CD4-positive, alpha-beta T cell treated with Interleukin-17A for 4 hours (primary cell): ENCODE measurements around the gene CASTOR1.

ENCODE experiments used
- DNase-seq: peaks from one replicate; pipeline ENCODE4 v3.0.0-alpha.2; 2020; ENCODE audit warnings: mixed read lengths

CASTOR1 gene

GRCh38 chr22:30262917-30263741, 26.2 kb downstream of the CASTOR1 start:
- DNase-seq: peak; percentile 87

DNA sequence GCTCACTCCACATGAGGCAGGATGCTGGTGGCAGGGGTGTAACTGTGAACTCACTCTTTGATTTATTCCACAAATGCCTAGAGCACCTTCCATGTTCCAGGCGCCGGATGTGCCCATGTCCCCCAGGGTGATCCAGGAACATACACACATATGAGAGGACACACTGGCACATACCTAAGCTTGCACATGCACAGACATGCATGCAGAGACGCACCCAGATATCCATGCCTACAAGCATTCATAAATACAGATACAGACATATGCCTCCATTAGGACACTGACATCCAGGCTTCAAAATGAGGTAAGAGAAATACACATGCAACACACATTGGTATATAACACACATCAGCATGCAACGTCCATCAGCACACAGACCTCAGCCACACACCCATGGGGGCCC, 27.2 kb downstream of the CASTOR1 start:
- no peak for DNase-seq

GRCh38 chr22:30261134-30261533, 28.2 kb downstream of the CASTOR1 start:
- DNase-seq: no peak

DNA sequence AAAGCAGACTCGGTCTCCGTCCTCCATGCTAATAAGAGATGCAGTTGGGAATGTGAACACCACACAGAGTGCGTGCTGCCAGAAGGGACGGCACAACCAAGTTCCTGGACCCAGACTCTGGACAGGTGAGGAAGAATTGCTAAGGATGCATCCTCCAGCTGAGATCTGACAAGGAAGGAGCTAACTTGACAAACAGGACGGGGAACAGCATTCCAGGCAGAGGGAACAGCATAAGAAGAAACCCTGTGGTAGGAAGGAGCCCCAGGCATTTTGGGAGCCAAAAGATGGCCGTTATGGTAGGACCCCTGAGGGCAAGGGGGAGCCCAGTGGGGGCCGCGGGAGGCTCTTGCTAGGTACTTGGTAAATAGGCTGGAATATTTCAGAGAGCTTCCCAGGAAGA, 28.6 kb downstream of the CASTOR1 start:
- no peak for DNase-seq

DNA sequence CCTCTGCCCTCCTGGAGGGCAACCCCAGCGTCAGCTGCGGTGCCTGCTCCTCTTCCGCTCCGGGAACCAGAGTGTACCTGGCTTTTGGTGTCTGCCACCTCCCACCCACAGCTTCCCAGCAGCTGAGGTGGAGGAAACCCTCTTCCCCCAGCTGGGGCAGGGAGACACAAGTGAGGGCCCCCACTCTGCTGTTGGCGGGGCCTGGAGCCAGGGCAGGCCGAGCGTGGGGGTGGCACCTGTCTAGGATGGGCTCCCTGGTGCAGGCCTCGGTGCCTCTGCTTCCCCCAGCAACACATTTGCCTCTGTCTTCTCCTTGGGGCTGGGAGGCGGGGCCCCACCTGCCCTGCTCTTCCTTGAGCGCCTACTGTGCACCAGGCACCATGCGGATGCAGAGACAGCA, 29.0 kb downstream of the CASTOR1 start:
- no peak for DNase-seq

- DNase-seq: no peak
Measured at GRCh38 chr22:30254314-30254713, 35.0 kb downstream of the CASTOR1 start.

DNA sequence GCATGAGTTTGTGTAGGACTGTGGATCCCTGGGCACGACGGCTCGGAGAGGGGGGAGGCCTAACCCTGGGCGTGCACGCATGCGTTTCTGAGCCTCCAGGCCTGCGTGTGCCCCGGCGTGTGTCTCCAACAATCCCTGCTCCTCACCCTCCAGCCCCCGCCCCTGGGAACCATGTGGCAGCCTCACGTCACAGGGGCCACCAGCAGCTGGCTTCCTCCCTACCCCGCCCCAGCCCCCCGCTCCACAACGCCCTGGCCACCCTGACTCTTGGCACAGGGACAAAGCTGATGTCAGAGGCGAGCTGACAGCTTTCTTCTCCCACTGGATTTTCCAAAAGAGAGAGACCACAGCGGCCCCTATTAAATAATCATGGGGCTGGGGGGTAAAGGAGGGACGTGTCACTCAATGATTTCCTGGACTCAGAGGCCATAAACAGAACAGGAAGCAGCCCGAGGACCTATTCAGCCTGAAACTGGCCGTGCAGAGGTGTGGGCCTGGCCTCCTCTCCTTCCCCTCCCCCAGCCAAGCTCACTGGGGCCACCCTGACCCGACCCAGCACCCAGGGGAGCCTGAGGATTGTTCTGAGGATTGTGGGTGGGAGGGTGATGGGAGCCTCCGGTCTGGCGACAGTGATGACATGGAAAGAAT, 36.0 kb downstream of the CASTOR1 start:
- DNase-seq: no peak

- no peak for DNase-seq
Measured at GRCh38 chr22:30252411-30253204, 36.7 kb downstream of the CASTOR1 start.

DNA sequence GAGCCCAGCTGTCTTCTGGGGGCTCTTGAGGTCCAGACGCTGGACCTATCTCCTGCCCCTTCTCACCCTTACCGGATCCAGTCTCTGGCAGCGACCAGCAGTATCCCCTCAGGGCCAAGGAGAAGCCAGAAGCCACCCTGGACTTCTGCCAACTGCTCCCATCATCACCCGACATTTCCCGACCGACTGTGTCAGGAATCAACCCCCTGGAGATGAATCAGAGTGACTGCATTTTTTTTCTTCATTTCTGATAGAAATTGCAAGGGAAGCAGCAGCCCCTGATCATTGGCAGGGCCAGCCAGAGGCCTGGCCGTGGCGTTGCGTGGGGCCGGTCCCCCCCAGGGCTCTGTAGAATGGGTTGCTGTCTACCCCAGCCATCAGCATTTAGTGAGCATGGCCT, 37.6 kb downstream of the CASTOR1 start:
- DNase-seq: no peak

- DNase-seq: no peak
Measured at GRCh38 chr22:30250661-30251267, 38.5 kb downstream of the CASTOR1 start.

DNA sequence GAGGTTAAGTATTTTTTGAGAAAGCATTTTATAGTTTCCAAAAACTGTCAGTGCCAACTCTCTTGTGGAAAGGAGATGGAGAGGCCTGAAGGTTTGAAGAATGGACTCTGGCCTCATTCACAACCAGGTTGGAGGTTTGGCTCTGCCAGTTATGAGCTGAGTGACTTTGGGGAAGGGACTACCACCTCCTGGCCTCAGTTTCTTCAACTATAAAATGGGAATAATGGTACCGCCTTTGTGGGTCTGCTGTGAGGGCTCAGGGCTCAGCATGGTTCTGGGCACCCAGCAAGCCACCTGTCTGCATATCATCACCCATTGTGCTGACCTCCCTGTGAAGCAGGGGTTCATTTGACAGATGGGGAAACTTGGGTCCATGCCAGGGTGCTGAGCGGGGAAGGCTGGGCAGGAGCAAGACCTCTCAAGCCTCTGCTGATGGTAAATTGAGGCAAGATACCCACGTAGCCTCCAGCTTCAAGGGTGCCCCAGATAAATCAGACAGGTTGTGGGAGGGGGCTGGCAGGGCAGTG, 39.2 kb downstream of the CASTOR1 start:
- DNase-seq: no peak

DNA sequence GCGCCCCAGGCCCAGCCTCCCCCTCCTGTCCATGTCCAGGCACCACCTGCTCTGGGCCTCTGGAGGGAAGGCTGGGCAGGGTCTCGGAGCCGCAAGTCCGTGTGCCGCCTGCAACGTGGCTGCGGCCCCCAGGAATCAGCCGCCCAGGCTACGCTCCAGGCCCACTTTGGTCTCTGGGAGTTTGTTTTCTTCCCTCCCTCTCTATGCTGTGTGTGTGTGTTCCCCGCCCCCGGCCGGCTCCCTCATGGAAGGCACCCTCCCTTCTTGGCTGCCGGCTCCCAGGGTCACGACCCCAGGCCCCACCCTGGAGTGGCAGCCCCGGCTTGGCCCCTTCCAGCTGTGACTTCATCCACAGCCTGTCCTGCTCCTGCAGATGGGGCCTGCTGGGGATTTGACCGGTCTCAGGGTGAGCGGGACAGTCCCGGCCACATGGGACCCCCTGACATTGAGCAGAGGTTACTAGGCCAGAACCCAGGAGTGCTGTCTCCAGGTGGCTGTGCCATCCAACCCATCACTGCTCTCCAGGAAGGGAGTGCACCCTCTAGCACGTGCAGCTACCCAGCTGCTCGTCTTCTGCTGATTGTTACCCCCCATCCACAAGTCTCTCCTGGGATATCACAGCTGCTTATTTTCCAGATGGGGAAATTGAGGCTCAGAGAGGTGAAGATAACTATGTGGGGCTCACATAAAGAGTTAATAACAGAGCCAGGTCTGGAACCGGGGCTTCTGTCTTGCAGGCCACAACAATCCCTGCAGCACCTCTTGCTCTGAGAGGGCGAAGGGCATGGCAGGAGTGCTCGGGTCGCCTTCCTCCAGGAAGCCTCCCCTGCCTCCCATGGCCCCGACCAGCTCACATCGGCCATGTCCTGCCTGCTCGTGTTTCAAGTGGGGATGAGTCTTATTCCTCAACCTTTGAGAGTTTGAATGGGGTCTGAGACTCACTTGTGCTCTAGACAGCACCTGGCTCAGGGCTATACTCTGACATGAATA, 40.0 kb downstream of the CASTOR1 start:
- DNase-seq: no peak

GRCh38 chr22:30248484-30248883, 40.8 kb downstream of the CASTOR1 start:
- no peak for DNase-seq

DNA sequence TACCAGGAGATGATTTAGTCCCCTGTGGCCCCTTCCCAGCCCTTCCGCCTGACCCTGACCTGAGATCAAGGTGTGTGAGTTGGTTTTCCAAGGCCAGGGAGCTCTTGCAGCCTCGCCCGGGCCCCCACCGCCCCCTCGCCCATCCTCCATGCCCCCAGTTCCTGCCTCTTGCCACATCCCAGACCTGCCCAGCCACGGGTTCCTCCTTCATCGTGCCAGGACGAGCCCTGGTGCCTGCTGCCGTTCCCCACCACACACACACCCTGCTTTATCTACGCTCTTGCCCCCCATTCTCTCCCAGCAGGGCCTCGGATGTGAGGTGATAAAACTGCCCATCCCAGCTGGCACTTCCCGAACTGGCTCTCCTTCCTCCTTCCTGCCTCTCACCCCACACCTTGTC, 41.3 kb downstream of the CASTOR1 start:
- DNase-seq: no peak

- DNase-seq: no peak
Measured at GRCh38 chr22:30247561-30247960, 41.7 kb downstream of the CASTOR1 start.

DNA sequence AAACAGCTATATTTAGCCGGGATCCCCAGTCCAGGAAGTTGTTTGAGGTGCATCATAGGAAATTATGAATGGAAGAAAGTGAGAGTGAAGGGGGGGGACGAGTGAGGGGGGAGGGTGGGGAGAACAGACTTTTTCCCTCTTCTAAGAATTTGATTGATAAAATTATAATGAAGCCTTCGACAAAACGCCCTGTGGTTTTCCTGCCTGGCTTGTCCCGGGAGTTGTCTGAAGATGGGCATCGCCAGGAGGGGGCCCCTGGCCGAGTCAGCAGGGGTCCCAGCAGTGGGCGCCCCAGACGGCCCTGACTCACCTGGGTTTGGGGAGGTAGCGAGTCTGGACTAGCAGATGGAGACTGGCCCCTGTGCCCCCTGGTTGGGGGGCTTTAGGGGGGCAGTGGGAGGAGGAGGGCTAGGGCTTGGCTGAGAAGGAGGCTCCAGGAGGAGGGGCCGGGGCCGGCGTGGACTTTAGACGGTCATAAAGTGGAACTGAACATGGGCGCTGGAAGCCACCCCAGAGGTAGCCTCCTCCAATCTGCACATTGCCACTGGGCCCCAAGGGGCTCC, 42.4 kb downstream of the CASTOR1 start:
- no peak for DNase-seq

DNA sequence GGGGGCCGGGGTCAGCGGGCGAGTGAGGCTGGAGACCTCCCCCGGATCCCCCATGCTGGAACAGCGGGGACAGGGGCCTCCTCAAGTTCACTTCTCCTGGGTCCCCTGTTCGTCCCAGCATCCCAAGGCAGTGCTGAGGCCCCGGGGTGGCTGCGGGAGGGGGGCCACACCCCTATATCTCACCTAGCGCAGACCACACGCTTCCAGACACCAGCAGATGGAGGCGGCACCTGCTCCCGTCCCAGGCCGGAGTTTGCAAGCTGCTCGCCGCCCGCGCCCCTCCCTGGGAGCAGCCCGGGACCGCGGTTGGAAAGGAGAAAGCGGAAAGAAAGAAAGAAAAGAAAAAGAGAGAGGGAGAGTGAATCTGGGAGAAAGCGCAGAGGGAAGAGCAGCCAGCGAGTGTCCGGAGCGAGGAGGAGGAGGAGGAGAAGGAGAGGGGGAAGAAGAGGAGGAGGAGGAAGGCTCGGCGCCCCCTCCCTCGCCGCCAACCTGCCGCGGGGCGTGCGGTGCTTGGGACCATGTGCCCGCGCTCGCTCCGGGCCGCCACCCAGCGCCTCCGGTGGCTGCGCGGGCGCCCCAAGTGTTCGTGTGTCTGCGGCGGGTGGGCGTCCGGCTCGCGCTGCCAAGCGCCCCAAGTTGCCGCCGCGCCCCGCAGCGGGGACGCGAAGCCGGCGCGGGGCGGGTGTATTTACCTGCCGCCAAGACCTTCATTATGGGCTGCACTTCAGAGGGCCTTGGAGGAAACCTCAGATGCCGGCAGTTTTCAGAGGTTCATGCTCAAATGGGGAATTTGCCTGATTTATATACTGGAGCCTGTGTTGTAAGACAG, 43.1 kb downstream of the CASTOR1 start, which contains the start of gene LIF:
Gene LIF (minus strand): TSS at position 775 of the 829 bp plus-strand sequence. CDS start 64 bp downstream, at position 711.
- peak; percentile 69 for DNase-seq

DNA sequence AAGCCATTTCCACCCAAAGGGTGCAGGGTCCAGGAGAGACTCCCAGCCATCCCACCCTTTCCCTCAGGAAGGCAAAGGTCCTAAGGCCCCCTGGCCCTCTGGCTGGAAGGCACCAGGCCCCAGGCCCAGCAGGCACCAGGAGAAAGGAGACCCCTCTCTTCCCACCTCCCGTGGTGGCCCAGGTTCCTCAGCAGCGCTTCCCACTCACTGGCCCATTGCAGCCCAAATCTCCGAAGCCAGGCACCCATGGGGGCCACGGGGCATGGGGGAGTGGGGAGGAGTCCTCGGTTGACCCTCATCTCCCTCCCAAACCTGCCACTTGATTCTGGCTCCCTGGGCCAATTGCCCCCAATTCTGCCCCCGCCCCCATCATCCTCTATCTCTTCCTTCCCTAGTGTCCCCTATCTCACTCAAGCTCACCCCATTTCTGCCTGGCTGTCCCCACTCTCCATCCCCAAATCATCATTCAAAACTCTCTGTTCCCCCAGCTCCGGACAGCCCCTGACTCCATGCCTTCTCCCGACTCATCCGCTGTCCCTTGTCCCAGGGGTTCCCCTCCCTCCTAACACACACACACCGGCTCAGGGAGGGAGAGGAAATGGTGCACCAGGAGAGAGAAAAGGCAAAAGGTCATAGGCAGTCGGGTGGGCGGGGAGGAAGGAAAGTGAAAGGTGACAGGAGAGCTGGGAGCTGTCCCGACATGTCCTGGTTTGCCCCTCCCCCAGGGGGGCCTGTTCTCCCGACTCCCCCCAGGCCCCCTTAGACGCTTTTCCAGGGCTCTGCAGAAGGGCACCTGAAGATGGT, 43.9 kb downstream of the CASTOR1 start:
- DNase-seq: no peak

DNA sequence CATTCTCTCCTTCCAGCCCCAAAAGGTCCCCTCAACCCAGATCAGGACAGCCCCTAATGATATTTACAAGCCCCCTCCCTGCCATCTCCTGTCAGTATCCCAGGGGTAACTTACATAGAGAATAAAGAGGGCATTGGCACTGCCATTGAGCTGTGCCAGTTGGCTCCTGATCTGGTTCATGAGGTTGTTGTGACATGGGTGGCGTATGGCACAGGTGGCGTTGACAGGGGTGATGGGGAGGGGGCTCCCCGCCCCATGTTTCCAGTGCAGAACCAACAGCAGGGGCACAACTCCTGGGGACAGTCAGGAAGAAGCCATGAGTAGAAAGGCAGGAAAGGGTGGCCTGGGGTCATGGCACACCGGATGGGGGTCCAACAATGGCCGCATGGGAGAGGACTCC, 44.7 kb downstream of the CASTOR1 start:
- DNase-seq: no peak
